Thyroid gland (tissue), 4 donors: Measurements from ENCODE around the gene OLFML1. TPM values are rescaled to one million over a fixed set of nuclear protein-coding genes. Genes with fewer than 3 reads are reported as not detected.
A peak's percentile ranks its signal among the peaks of the same experiment; 100 is the strongest.

Source experiments
- DNase-seq, 2 donors: peaks; one replicate each; pipeline ENCODE4 v3.0.0-alpha.2; 2019
- H3K27ac ChIP-seq, 3 donors: fragments of 200-600 bp; sonication (generic); 1 replicate in 2 of 3; 2 replicates in 1 of 3; pipeline ENCODE4 v1.5.1; 2016 to 2019; ENCODE audit warnings: mild to moderate bottlenecking in 1 of 3, moderate library complexity in 1 of 3
- H3K27me3 ChIP-seq: fragments of 200-600 bp; sonication (generic); one replicate; pipeline ENCODE4 v1.5.1; 2019
- H3K36me3 ChIP-seq, 2 donors: fragments of 200-600 bp; sonication (generic); one replicate each; pipeline ENCODE4 v1.5.1; 2016 to 2019
- H3K4me1 ChIP-seq, 2 donors: fragments of 200-600 bp; sonication (generic); one replicate each; pipeline ENCODE4 v1.5.1; 2017 to 2019
- H3K4me3 ChIP-seq, 3 donors: fragments of 200-600 bp; sonication (generic); replicated peaks in 1 of 3; 1 replicate in 2 of 3; 2 replicates in 1 of 3; pipeline ENCODE4 v1.5.1; 2016; ENCODE audit warnings: mild to moderate bottlenecking in 1 of 3
- H3K9me3 ChIP-seq: fragments of 200-600 bp; sonication (generic); one replicate; pipeline ENCODE4 v1.5.1; 2017
- POLR2A ChIP-seq, 2 donors: fragments of 450-650 bp; IDR thresholded peaks; one replicate each; pipeline ENCODE4 v1.6.1; 2017; ENCODE audit warnings: antibody characterized with exemption in 2 of 2, mild to moderate bottlenecking in 2 of 2, moderate library complexity in 1 of 2
- WGBS, 2 donors: methylation state at CpG; one replicate each; pipeline ENCODE4 v1.1.5; 2017; 5-methylcytosine and 5-hydroxymethylcytosine counted together
- intact Hi-C: fragments of 100-400 bp; cut with DNase I; formaldehyde crosslinking; loops from one replicate; pipeline ENCODE4 v1.15.1; 2023
- total RNA-seq, 4 donors: library from RNA; depleted of rRNA; stranded (reverse); fragments of >200 nt; gene quantifications; one replicate each; pipeline ENCODE4 v1.2.3, GENCODE V29; 2016
- TF ChIP-seq, protein P1 (sequence below), 6 experiments: fragments of 200-600 bp in 3 of 6; fragments of 450-650 bp in 3 of 6; sonication (generic) in 3 of 6; IDR thresholded peaks; one replicate each; pipeline ENCODE4 v1.5.1; 2016 to 2019; ENCODE audit warnings: antibody characterized with exemption in 6 of 6, mild to moderate bottlenecking in 2 of 6, inconsistent platforms in 1 of 6, moderate library complexity in 1 of 6

OLFML1 gene
- total RNA-seq, result 10 to 100 TPM in 1 of 4 donors, 1 to 10 TPM in 3; 2.7 to 11.0 (median 5.8) TPM

DNA sequence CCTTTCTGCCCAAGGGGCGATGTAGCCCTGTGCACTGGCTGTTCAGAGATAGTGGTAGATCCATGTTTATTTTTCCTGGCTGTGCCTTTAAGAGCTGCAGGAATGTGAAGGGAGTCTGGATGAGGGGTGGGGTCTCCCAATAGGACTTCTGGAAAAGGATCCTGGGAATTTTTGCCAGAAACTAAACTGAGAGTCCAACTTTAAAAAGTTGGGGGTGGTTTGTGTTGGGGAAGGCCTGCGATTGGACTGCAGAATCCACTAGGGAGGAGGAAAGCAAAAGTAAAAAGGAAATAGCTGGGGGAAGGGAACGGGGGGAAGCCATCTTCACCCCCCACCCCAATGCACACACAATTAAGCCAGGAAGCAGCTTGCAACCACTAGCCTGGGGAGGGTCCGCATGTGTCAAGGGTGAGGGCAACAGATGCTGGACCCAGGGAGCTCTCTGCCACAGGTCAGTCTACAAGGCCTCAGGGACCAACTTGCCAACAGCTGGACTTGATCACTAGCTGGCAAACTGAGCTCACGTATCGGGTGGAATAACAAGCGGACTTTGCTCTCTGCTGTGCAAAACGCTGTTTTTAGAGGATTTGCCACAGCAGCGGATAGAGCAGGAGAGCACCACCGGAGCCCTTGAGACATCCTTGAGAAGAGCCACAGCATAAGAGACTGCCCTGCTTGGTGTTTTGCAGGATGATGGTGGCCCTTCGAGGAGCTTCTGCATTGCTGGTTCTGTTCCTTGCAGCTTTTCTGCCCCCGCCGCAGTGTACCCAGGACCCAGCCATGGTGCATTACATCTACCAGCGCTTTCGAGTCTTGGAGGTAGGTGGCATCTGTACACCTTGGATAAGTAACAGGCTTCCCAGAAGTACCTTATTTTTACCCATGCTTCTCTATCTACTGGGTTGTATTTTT, at the start of gene OLFML1:
TSS of gene OLFML1 (plus strand) at position 321 of the 912 bp plus-strand sequence. CDS start at position 691, 370 bp downstream.
- Histone ChIP-seq H3K9me3 (no peaks in the 10 kb centered on the region), H3K4me3 (peak within 1 kb of the TSS in 1 of 3 donors; percentile 8), H3K27me3 (no peaks in the 10 kb centered on the region), H3K27ac (peak within 1 kb of the TSS; percentile 64 to 86 (median 67)), H3K4me1 (peaks cover 19 to 28% of the 10 kb centered on the region in 2 donors), H3K36me3 (no peaks in the 10 kb centered on the region)
- DNase-seq, result no peak
- WGBS, 2 donors, result 55 to 64% methylated on average over 15 of the region's 15 CpGs
- no peak for TF ChIP-seq POLR2A (IDR thresholded peaks at IDR 0.05)
- TF ChIP-seq, protein P1, sequence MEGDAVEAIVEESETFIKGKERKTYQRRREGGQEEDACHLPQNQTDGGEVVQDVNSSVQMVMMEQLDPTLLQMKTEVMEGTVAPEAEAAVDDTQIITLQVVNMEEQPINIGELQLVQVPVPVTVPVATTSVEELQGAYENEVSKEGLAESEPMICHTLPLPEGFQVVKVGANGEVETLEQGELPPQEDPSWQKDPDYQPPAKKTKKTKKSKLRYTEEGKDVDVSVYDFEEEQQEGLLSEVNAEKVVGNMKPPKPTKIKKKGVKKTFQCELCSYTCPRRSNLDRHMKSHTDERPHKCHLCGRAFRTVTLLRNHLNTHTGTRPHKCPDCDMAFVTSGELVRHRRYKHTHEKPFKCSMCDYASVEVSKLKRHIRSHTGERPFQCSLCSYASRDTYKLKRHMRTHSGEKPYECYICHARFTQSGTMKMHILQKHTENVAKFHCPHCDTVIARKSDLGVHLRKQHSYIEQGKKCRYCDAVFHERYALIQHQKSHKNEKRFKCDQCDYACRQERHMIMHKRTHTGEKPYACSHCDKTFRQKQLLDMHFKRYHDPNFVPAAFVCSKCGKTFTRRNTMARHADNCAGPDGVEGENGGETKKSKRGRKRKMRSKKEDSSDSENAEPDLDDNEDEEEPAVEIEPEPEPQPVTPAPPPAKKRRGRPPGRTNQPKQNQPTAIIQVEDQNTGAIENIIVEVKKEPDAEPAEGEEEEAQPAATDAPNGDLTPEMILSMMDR (IDR thresholded peaks at IDR 0.05), result no peak
- intact Hi-C loops, result no loop called here

DNA sequence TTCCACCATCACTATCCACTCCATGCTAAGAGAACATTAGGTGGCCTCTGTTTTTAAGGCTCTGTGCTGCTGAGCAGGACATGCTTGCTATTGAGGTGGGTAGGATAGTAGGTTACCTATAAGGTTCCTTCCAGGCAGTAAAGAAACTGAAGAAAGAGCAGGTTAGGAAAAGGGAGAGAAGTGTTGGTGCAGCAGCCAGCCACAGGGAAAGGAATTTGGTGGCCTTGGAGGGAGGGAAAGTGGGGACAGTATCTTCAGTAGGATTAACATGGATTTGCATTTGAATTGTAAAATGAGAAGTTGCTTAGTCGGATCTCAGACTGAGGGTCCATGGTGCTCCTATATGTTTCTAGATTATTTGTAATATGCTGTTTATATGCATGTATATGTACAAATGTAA, 49.2 kb upstream of the OLFML1 start:
- no peak for DNase-seq
- no peaks in the 10 kb centered on the region for H3K27me3 ChIP-seq
- no peaks in the 10 kb centered on the region for H3K9me3 ChIP-seq
- H3K27ac ChIP-seq, result no peak overlapping the region
- no peaks in the 10 kb centered on the region for H3K4me1 ChIP-seq
- intact Hi-C loops, result no loop called here
- H3K4me3 ChIP-seq, result no peak overlapping the region
- WGBS, 2 donors, result 92 to 95% methylated on average over 1 of the region's 1 CpG
- TF ChIP-seq POLR2A (IDR thresholded peaks at IDR 0.05), result no peak
- TF ChIP-seq, protein P1 (IDR thresholded peaks at IDR 0.05), result no peak
- no peaks in the 10 kb centered on the region for H3K36me3 ChIP-seq

DNA sequence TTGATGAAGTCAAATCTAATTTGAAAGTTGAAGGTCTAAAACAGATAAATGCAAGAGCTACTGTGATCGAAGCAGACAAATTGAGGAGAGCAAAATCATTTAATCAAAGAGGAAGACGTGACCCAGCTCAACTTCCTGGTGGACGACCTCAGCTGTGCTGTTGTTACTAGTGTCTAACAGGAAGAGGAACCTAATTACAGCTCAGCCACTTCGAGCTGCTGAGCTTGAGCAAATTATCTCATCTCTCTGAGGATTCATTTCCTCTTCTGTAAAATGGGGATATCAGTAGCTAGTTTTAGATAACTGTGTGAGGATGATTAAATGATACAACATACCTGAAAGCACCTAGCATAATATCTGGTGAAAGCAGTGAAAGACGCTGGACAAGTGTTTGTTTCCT, 48.6 kb upstream of the OLFML1 start:
- WGBS, 2 donors, result 54 to 66% methylated on average over 5 of the region's 5 CpGs
- intact Hi-C loops, result no loop called here
- no peak for DNase-seq
- Histone ChIP-seq H3K27ac (no peak overlapping the region), H3K27me3 (no peaks in the 10 kb centered on the region), H3K9me3 (no peaks in the 10 kb centered on the region), H3K4me3 (no peak overlapping the region), H3K4me1 (no peaks in the 10 kb centered on the region), H3K36me3 (no peaks in the 10 kb centered on the region)
- no peak for TF ChIP-seq POLR2A (IDR thresholded peaks at IDR 0.05)
- TF ChIP-seq, protein P1 (IDR thresholded peaks at IDR 0.05), result no peak

DNA sequence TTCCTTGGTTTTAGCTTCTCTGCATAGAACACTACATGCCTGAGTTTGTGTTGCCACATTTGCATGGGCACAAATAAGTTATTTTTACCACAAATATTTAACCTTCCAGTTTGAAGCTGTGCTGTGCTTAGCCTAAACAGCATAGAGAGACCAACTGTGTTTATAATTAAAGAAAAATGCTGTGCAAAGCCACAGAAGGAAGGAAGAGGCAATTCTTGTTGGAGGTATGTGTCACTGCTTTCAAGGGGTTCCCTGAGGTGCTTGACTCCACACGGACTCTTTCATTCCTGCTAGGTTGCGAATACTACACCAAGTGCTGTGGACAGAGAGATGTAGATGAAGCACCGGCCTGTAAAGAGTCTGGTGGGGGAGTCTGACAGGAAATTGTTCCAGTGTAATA, 47.6 kb upstream of the OLFML1 start:
- intact Hi-C loops, result no loop called here
- H3K36me3 ChIP-seq, result no peaks in the 10 kb centered on the region
- no peak for DNase-seq
- WGBS, 2 donors, result 78 to 89% methylated on average over 3 of the region's 3 CpGs
- no peaks in the 10 kb centered on the region for H3K9me3 ChIP-seq
- TF ChIP-seq, protein P1 (IDR thresholded peaks at IDR 0.05), result no peak
- no peak for TF ChIP-seq POLR2A (IDR thresholded peaks at IDR 0.05)
- H3K4me1 ChIP-seq, result no peaks in the 10 kb centered on the region
- H3K27me3 ChIP-seq, result no peaks in the 10 kb centered on the region
- H3K4me3 ChIP-seq, result no peak overlapping the region
- no peak overlapping the region for H3K27ac ChIP-seq

DNA sequence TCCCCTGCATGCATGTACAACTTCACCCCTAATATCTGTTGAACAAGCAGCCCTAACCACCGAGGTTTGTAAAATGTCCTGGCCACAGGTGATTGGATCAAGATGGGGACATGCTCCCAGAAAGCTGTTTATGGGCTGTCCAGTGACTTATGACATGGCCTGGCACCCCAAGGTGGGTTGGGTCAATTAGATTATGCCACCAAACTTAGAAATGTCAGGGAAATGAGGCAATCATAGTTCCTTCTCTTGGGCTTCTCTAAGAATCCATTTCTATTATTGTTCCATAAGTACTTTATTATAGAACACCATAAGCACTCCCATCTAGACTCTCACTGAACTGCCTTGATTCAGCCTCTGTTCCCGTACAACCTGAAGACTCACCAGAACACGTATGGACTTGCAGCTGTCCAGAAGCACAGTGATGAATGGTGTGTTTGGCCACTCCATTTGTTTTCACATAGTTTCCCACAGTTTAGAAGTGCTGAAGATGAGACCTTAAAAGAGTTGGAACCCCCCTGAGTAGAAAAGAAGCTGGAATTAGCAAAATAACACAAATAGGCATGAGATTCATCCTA, 45.5 kb upstream of the OLFML1 start:
- 90% methylated on average over 3 of the region's 3 CpGs for WGBS, 2 donors
- Histone ChIP-seq H3K4me3 (no peak overlapping the region), H3K4me1 (no peaks in the 10 kb centered on the region), H3K27ac (no peak overlapping the region), H3K36me3 (no peaks in the 10 kb centered on the region), H3K27me3 (no peaks in the 10 kb centered on the region), H3K9me3 (no peaks in the 10 kb centered on the region)
- TF ChIP-seq POLR2A (IDR thresholded peaks at IDR 0.05), result no peak
- TF ChIP-seq, protein P1 (IDR thresholded peaks at IDR 0.05), result no peak
- intact Hi-C loops, result no loop called here
- no peak for DNase-seq
